ENCODE data around the gene SCN11A. TPM values are rescaled to one million over a fixed set of nuclear protein-coding genes. Genes with fewer than 3 reads are reported as not detected.

SCN11A gene
- total RNA-seq, 1 experiment from 2014 or later: not detected

- intact Hi-C loops (cut with micrococcal nuclease): no loop called here
- no peaks in the 10 kb centered on the region for H3K27me3 Mint-ChIP-seq (ENCODE audit: insufficient read depth, unreplicated experiment)
- CTCF ChIA-PET: interaction anchor here (1.1 to 1.6 kb wide), 2 partner anchors 90 to 192 kb away, joined by 3 to 7 read pairs; no protein-coding TSS in a partner anchor
- no TSS peak for BruUV-seq (replicated peaks)
- H3K4me3 Mint-ChIP-seq (ENCODE audit: unreplicated experiment): no peak overlapping the region
- H3K36me3 Mint-ChIP-seq (ENCODE audit: insufficient read depth, unreplicated experiment): peaks cover 42% of the 10 kb centered on the region
- no peaks in the 10 kb centered on the region for H3K9me3 Mint-ChIP-seq (ENCODE audit: unreplicated experiment)
- no peak overlapping the region for H3K27ac Mint-ChIP-seq (ENCODE audit: low read depth, unreplicated experiment)
- TF ChIP-seq CTCF (IDR thresholded peaks at IDR 0.05; ENCODE audit: unreplicated experiment): no peak
- POLR2A ChIA-PET: no interaction called here
- peaks cover 10% of the 10 kb centered on the region for H3K4me1 Mint-ChIP-seq (ENCODE audit: insufficient read depth, unreplicated experiment)
- no peak for DNase-seq (ENCODE audit: unreplicated experiment)
Measured at GRCh38 chr3:39099738-39100499, 48.2 kb upstream of the SCN11A start.

GRCh38 chr3:39099242-39099641 is 47.5 kb upstream of the SCN11A start:
- peaks cover 7% of the 10 kb centered on the region for H3K4me1 Mint-ChIP-seq (ENCODE audit: insufficient read depth, unreplicated experiment)
- CTCF ChIA-PET: interaction anchor here (2.2 kb wide), 1 partner anchor 192 kb away, joined by 7 read pairs; no protein-coding TSS in a partner anchor
- H3K27me3 Mint-ChIP-seq (ENCODE audit: insufficient read depth, unreplicated experiment): no peaks in the 10 kb centered on the region
- no peak overlapping the region for H3K27ac Mint-ChIP-seq (ENCODE audit: low read depth, unreplicated experiment)
- no peak overlapping the region for H3K4me3 Mint-ChIP-seq (ENCODE audit: unreplicated experiment)
- H3K9me3 Mint-ChIP-seq (ENCODE audit: unreplicated experiment): no peaks in the 10 kb centered on the region
- H3K36me3 Mint-ChIP-seq (ENCODE audit: insufficient read depth, unreplicated experiment): peaks cover 48% of the 10 kb centered on the region
- DNase-seq (ENCODE audit: unreplicated experiment): no peak
- intact Hi-C loops (cut with micrococcal nuclease): no loop called here
- no peak for TF ChIP-seq CTCF (IDR thresholded peaks at IDR 0.05; ENCODE audit: unreplicated experiment)
- no TSS peak for BruUV-seq (replicated peaks)
- POLR2A ChIA-PET: no interaction called here

DNA sequence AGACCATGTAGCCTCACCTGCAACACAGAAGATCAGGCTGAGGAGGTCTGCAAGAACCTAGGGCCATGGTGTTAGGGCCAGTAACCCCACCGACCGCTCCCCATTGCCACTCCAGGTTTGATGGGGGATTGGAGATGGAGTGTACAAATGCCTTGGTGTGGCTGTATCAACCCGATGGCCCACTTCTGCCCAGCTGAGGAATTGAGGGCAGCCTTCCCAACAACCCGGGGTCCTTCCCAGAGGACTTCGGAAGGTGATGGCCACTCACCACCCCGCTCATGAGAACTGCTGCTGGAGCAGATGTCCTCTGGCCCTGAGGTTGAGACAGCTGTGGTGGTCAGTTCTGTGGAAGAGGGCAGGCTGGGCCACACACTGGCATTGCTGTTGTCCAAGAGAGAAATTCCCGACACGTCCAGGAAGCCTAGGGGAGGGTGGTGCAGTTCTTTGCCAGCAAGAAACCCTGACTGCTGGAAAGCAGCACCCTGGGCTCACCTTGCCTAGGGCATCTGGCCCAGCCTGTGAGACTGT is 46.8 kb upstream of the SCN11A start:
- no TSS peak for BruUV-seq (replicated peaks)
- H3K27ac Mint-ChIP-seq (ENCODE audit: low read depth, unreplicated experiment): no peak overlapping the region

More for the DNA sequence above, 46.8 kb upstream of the SCN11A start:
- H3K4me3 Mint-ChIP-seq (ENCODE audit: unreplicated experiment): no peak overlapping the region
- TF ChIP-seq CTCF (IDR thresholded peaks at IDR 0.05; ENCODE audit: unreplicated experiment): no peak
- peaks cover 3% of the 10 kb centered on the region for H3K4me1 Mint-ChIP-seq (ENCODE audit: insufficient read depth, unreplicated experiment)
- no peaks in the 10 kb centered on the region for H3K9me3 Mint-ChIP-seq (ENCODE audit: unreplicated experiment)
- peaks cover 55% of the 10 kb centered on the region for H3K36me3 Mint-ChIP-seq (ENCODE audit: insufficient read depth, unreplicated experiment)
- intact Hi-C loops (cut with micrococcal nuclease): no loop called here
- H3K27me3 Mint-ChIP-seq (ENCODE audit: insufficient read depth, unreplicated experiment): no peaks in the 10 kb centered on the region
- no peak for DNase-seq (ENCODE audit: unreplicated experiment)
- ChIA-PET POLR2A (no interaction called here), CTCF (interaction anchor here (0.6 to 2.2 kb wide), 4 partner anchors 46 to 225 kb away, joined by 3 to 7 read pairs (median 3); no protein-coding TSS in a partner anchor)

Data from MCF 10A (cell line).